Calu3 (cell line): ENCODE results near the gene KLK13. TPM values are rescaled to one million over a fixed set of nuclear protein-coding genes. Genes with fewer than 3 reads are reported as not detected.
A peak's percentile ranks its signal among the peaks of the same experiment; 100 is the strongest.

Experiments
- BruUV-seq: library from RNA; stranded (reverse); fragments of 400-500 nt; replicated peaks from 2 replicates; lab custom pipeline; 2021; lab: Mats Ljungman, UMichigan
- CTCF ChIA-PET: fragments of 300-600 bp; sonication (Branson Sonifier 250); formaldehyde crosslinking; loops from one replicate; lab custom pipeline; 2022; ENCODE audit warnings: antibody characterized with exemption; lab: Charles Lee
- DNase-seq: peaks from one replicate; pipeline ENCODE4 v3.0.0; 2022
- H3K27ac Mint-ChIP-seq: one replicate; pipeline ENCODE4 v1.8.0; 2022; ENCODE audit warnings: mixed read lengths; ENCODE audit not compliant: unreplicated experiment
- H3K27me3 Mint-ChIP-seq: one replicate; pipeline ENCODE4 v1.8.0; 2022; ENCODE audit warnings: mixed read lengths; ENCODE audit not compliant: unreplicated experiment
- H3K36me3 Mint-ChIP-seq: one replicate; pipeline ENCODE4 v1.8.0; 2022; ENCODE audit warnings: mild to moderate bottlenecking, moderate library complexity, mixed read lengths; ENCODE audit not compliant: insufficient read depth, unreplicated experiment
- H3K4me1 Mint-ChIP-seq: one replicate; pipeline ENCODE4 v1.8.0; 2022; ENCODE audit warnings: mild to moderate bottlenecking, low read depth, mixed read lengths; ENCODE audit not compliant: unreplicated experiment
- H3K4me3 Mint-ChIP-seq: one replicate; pipeline ENCODE4 v1.8.0; 2022; ENCODE audit warnings: mild to moderate bottlenecking, low read depth, moderate library complexity, mixed read lengths; ENCODE audit not compliant: unreplicated experiment
- H3K9me3 Mint-ChIP-seq: one replicate; pipeline ENCODE4 v1.8.0; 2022; ENCODE audit warnings: low read depth, mixed read lengths; ENCODE audit not compliant: unreplicated experiment
- CTCF ChIP-seq: fragments of 200-600 bp; IDR thresholded peaks from one replicate; pipeline ENCODE4 v1.8.0; 2022; ENCODE audit warnings: antibody characterized with exemption; ENCODE audit not compliant: unreplicated experiment
- intact Hi-C: fragments of 100-400 bp; cut with micrococcal nuclease; formaldehyde crosslinking; loops from one replicate; pipeline ENCODE4 v1.10.0; 2022; ENCODE audit not compliant: unreplicated experiment
- total RNA-seq: library from RNA; stranded (reverse); gene quantifications from 2 replicates; pipeline ENCODE4 v1.2.3, GENCODE V29; 2022

Gene KLK13
- total RNA-seq, 1 experiment from 2014 or later: not detected

GRCh38 chr19:51022526-51022925, 42.4 kb downstream of the KLK13 start:
- H3K9me3 Mint-ChIP-seq: no peaks in the 10 kb centered on the region
- no peak for DNase-seq
- peaks cover 43% of the 10 kb centered on the region for H3K4me1 Mint-ChIP-seq
- no TSS peak for BruUV-seq
- no peak overlapping the region for H3K27ac Mint-ChIP-seq
- no peak overlapping the region for H3K4me3 Mint-ChIP-seq
- peaks cover 37% of the 10 kb centered on the region for H3K36me3 Mint-ChIP-seq
- H3K27me3 Mint-ChIP-seq: peaks cover 15% of the 10 kb centered on the region
- intact Hi-C loops: no loop called here
- no peak for TF ChIP-seq CTCF
- CTCF ChIA-PET: no interaction called here

DNA sequence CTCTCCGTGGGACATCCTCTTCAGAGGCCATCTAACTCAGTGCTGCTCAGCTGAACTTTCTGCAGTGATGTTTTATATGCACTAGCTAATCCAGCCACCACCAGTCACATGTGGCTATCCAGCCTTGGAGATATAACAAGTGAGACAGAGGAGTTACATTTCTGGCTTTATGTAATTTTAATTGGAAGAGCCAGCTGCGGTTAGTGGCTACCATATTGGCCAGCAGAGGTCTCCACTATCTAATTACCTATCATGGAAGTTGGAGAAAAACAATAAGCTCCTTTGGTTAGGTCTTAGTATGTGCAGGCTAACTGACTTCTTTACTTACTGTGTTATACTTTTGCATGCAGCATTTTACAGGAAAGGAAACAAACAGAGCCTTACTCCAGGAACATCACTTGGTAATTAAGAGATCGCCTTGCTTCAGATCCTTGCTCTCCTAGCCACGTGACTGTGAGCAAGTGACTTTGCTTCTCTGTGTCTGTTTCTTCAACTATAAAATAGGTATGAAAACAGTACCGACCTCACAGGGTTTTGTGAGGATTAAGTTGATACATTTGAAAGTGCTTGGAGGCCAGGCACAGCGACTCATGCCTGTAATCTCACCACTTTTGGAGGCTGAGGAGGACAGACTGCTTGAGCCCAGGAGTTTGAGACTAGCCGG, 43.8 kb downstream of the KLK13 start:
- Mint-ChIP-seq H3K9me3 (no peaks in the 10 kb centered on the region), H3K27me3 (peaks cover 1% of the 10 kb centered on the region), H3K36me3 (peaks cover 41% of the 10 kb centered on the region), H3K4me1 (peaks cover 32% of the 10 kb centered on the region), H3K27ac (no peak overlapping the region), H3K4me3 (no peak overlapping the region)
- CTCF ChIA-PET: interaction anchor here (0.7 to 2.2 kb wide), 22 partner anchors 12 to 679 kb away, joined by 3 to 37 read pairs (median 4); partner anchors contain the start of gene KLK13
- DNase-seq: peak; percentile 61
- no TSS peak for BruUV-seq
- TF ChIP-seq CTCF: peak; percentile 59
- intact Hi-C loops: loop anchor here (1.0 kb wide), 1 partner anchor 76 kb away; no protein-coding TSS in a partner anchor

GRCh38 chr19:51019544-51019925, 45.4 kb downstream of the KLK13 start, which contains the start of gene KLK10:
TSS of gene KLK10 (minus strand) at chr19:51019709. CDS start at chr19:51019130, 579 bp downstream.
- intact Hi-C loops: loop anchor here (10.0 kb wide), 1 partner anchor 215 kb away; no protein-coding TSS in a partner anchor
- H3K27me3 Mint-ChIP-seq: no peaks in the 10 kb centered on the region
- BruUV-seq: no TSS peak
- H3K27ac Mint-ChIP-seq: peak within 1 kb of the TSS; percentile 86
- TF ChIP-seq CTCF: no peak
- H3K4me3 Mint-ChIP-seq: peak within 1 kb of the TSS; percentile 89
- CTCF ChIA-PET: interaction anchor here (0.5 to 3.2 kb wide), 8 partner anchors 12 to 295 kb away, joined by 3 to 43 read pairs (median 4); partner anchors contain the start of gene KLK12
- peaks cover 51% of the 10 kb centered on the region for H3K36me3 Mint-ChIP-seq
- H3K9me3 Mint-ChIP-seq: no peaks in the 10 kb centered on the region
- peaks cover 30% of the 10 kb centered on the region for H3K4me1 Mint-ChIP-seq
- DNase-seq: peak; percentile 25

DNA sequence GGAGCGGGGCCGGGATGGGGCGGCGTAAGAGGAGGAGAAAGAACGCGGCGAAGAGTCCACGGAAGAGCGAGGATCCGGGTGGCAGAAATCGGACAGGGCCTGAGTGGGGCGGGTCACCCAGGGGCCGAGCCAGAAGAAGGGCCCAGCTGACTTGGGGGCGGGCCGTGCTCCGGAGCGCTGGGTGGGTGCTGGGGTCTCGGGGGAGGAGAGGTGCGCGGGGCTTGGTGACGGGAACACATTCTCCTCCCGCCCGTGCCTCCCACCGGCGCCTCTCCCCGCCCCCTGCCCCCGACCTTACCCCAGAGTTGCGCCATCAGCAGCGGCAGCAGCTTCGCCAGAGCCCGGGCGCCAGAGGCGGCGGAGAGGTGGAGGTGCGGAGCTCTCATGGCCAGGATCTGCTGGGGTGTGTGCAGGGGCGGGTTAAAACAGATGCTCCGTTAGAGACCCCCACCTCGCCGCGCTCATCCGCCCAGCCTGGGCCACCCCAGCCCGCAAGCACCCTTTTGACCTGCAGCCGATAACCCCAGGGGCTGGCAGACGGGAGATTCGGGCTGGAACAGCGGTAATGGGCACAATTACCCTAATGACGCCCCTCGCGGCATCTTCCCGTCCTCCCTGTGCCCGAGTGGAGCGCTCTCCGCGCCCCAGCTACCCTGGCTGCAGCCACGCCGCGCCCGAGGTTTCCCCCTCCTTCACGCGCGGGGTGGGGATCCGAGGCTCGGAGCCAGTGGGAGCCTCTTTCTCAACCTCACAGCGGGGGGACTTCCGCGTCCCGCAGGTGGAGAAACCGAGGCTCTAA, 45.9 kb downstream of the KLK13 start:
- CTCF ChIA-PET: interaction anchor here (0.6 to 3.2 kb wide), 7 partner anchors 11 to 97 kb away, joined by 3 to 43 read pairs (median 5); partner anchors contain the start of gene KLK12
- peaks cover 30% of the 10 kb centered on the region for H3K4me1 Mint-ChIP-seq
- intact Hi-C loops: loop anchor here (10.0 kb wide), 1 partner anchor 214 kb away; no protein-coding TSS in a partner anchor
- no peaks in the 10 kb centered on the region for H3K9me3 Mint-ChIP-seq
- H3K27ac Mint-ChIP-seq: peak overlapping the region; percentile 86
- TSS peak; percentile 80 for BruUV-seq
- peak overlapping the region; percentile 89 for H3K4me3 Mint-ChIP-seq
- TF ChIP-seq CTCF: no peak
- DNase-seq: peak; percentile 89
- no peaks in the 10 kb centered on the region for H3K27me3 Mint-ChIP-seq
- peaks cover 54% of the 10 kb centered on the region for H3K36me3 Mint-ChIP-seq
